GM19455 (cell line): Measurements from ENCODE around the gene TRMU.

ENCODE experiments used
- ATAC-seq: cut with Tn5 transposase; IDR thresholded peaks from one replicate; pipeline ENCODE4 v1.9.1; 2021; ENCODE audit not compliant: unreplicated experiment

Gene TRMU

DNA sequence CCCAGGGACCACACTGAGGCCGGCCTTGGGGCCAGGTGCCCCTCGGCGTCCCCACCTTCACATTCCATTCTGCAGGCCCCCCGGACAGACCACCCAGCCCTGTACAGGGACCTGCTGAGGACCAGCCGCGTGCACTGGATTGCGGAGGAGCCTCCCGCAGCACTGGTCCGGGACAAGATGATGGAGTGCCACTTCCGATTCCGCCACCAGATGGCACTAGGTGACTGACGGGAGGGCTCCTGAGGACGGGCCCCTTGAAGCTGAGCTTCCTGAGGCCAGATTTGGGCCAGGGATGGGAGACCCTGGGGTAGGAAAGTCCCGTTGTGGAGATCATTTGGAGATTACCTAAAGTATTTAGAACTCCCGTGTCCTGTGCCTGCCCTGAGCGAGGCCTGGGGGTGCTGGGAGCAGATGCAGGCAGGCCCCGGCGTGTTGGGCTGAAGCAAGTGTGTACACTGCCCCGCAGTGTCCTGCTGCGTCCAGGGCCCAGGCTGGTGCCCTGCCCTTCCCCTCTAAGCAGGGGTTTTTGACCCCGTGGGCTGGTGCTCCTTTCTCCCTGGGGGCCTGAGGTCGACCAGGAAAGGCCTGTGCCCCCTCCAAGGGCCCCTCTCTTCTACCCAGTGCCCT, 20.0 kb downstream of the TRMU start:
- no peak for ATAC-seq

DNA sequence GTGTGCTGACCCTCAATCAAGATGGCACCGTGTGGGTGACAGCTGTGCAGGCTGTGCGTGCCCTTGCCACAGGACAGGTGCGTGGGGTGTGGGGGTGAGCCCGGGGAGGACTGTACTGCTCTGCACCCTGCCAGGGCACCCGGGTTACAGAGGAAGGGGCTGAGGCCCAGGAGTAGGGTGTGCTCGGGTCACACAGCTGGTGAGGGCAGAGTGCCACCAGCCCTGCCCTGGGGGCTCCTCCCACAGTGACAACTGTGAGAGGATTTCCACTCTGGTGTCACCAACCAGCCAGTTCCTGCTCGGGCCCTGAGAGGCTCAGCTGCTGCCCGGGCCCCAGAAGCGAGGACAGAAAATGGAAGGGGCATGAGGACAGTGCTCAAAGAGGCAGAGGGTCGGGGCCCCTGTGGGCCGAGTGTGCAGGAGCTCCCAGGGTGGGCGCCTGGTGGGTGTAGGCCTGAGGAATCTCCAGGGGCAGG, 20.5 kb downstream of the TRMU start:
- ATAC-seq, result no peak

DNA sequence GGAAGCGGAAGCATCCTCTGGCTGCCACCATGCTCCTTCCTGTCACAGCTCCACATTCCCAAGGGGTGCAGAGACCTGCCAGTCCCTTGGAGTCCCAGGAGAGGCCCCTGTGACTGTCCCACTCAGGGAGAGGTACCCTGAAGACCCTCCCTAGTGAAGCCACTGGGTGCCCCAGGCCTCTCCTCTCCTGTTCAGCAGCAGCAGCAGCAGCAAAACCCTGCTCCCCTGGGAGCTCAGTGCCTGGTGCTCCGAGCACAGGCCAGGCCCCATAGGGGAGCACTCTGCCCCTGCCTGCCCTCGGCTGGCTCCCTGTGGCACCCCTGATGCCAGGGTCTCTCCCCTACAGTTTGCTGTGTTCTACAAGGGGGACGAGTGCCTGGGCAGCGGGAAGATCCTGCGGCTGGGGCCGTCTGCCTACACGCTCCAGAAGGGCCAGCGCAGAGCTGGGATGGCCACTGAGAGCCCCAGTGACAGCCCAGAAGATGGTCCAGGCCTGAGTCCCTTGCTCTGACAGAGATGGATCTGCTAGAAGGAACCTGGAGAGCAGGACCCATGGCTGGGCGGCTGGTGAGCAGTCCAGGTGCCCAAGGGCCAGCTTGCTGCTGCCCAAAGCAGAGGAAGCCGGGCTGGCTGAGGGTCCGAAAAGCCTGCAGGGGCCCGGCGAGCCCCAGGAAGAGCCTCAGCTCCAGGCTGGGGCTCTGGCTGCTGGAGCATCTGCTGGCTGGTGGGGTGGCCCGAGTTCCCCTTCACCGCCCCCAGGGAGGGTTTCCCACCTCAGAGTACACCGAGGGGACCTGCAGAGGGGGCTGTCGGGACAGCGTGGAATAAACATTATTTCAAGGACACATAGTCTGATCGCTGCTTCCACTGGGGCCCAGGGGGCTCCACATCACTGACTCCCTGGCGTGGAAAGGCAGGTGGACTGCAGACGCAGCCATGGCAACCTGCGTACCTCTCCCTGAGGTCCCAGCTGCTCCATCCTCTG, 21.3 kb downstream of the TRMU start:
- ATAC-seq, result no peak

DNA sequence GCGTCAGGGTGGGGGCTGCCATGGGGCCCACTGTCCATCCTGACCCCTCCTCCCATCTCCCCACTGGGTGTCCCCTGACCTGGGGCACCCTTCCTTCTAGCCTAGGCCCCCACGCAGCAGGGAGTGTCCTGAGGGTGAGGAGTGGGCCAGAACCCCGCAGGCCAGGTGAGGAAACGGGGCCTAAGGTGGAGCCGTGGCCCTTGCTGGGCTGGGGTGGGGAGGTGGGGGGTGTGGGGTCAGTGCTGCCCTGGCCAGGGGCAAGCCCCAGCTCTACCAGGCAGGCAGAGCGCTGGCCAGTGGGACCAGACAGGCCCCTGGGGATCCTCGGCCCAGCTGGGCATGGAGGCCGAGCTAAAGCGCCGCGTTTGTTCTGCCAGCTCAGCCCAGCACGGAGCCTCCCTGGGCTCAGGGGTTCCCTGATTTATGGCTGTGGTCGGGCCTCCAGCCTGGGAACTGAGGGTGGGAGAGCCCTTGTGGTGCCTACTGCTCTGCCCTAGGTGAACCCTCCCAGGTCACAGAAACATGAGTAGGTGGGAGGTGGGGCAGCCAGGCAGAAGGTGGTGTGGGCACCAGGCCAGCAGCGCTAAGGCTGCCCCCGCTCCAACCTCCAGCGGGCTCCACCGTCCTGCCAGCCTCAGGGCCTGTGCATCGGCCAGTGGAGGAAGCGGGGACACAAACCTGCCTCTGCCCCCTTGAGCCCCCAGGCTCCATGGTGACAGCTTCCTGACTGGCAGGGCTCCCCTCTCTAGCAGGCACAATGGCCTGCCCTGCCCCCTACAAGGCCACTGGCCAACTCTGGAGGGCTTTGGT, 22.4 kb downstream of the TRMU start:
- no peak for ATAC-seq

DNA sequence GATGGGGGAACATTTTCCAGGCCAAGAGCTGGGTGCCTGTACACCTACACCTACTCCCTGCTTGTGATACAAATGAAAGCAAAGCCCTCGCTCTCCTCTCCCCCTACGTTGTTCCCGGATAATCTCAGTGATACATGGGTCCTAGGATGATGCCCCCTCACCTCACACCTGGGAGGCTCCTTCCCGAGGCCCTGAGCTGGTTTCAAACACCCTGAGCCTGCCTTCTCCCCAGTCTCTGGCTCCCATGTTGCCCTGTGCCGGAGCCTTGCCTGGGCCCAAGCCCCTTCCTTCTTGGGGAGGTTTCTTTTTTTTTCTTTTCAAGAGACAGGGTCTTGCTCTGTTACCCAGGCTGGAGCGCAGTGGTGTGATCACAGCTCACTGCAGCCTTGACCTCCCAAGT, 23.3 kb downstream of the TRMU start:
- ATAC-seq, result no peak

DNA sequence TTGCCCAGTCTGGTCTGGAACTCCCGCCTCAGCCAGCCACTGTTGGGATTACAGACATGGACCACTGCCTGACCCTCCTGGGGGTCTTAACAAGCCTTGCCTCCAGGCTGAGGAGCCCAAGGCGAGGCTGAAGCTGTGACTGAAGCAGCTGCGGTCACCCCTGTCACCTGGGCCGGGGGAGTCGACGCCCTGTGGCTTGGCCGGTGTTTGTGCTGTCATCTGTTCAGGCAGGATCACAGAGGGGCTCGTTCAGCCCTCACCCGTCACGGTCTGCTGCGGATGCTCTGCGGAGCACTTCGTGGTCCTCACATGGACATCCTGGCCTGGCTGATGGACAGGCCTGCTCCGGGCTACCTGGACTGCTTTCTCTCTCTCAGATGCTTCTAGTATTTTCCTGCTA, 23.8 kb downstream of the TRMU start:
- ATAC-seq, result no peak

DNA sequence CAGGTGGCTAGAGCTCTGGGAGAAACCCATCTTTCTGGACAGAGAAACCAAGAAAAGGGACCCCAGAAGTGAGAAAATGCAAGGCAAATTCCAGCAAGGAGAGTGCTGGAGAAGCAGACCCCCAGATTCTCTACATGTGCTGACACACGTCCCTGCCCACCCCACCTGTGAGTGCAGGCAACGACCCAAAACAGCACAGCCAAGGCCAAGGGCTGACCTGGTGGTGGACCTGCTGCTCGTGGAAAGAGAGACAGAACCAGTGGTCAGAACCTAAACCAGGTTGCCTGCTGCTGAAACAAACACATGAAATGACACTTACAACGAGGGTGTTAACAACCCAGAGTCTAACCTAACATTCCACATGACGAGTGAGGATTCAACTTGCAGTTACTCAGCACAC, 24.6 kb downstream of the TRMU start:
- ATAC-seq, result no peak

DNA sequence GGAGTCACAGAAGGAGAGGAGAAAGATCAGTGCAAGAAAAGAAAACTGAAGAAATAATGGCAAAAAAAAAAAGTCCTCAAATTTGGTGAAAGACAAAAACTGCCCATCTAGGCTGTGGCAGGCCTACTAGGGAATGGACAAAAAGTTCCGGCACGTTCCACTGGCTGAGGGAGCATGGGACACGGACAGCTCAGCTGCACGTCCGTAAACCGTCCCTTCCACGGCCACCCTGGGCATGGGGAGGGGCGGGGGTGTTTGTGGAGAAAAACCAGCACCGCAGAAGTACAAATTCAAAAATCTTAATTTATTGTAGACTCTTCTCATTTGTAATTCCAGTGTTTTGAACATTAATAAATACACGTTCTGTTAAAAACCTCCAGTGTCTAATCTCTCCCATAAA, 25.4 kb downstream of the TRMU start:
- no peak for ATAC-seq

DNA sequence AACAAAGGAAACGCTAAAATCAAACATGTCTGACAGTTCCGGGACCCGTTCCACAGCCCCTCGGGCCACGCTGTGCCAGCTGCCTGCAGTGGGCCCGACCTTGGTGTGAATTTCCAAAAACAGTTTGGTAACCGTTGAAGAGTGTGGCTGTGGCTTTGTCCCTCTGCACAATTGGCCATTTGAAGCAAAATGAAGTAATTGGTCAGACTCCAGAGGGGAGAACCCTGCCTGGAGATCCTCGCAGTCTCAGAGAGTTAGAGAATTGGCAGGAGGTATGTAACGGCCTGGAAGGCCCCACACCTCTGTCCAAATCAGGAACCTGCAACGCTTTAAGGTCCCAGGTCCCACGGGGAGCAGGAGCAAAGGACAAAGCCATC, 26.3 kb downstream of the TRMU start:
- ATAC-seq, result no peak

DNA sequence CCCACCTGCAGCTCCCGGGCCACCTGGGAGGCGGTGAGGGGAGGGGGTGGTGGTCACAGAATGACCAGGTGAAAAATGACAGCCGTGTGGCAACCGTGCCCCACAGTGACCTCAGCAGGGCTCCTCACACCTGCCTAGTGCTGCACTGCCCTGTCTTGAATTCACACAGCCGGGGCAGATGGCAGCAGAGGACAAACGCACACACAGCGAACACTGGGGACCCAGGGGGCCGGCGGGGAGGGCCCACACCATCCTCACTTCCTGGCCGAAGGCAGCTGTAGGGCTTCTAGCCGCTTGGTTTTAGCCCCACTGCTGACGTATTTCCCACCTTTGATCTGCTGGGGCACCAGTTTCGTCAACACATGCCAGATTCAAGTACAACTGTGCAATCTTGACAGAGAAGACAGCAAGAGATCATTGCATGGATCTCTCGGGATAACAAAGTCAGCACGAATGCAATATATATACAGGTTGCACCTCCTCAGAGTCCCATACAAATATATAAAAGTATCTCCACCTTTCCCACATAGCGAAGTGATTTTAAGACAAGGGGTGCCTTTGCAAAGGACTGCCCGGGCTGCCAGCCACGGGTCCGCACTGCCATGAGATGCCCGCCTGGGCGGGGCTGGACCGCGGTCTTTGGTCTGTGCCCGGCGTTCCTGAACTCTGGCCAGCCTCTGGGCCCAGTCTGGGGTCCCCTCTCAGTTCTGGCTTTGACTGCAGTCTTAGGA, 26.9 kb downstream of the TRMU start:
- no peak for ATAC-seq

DNA sequence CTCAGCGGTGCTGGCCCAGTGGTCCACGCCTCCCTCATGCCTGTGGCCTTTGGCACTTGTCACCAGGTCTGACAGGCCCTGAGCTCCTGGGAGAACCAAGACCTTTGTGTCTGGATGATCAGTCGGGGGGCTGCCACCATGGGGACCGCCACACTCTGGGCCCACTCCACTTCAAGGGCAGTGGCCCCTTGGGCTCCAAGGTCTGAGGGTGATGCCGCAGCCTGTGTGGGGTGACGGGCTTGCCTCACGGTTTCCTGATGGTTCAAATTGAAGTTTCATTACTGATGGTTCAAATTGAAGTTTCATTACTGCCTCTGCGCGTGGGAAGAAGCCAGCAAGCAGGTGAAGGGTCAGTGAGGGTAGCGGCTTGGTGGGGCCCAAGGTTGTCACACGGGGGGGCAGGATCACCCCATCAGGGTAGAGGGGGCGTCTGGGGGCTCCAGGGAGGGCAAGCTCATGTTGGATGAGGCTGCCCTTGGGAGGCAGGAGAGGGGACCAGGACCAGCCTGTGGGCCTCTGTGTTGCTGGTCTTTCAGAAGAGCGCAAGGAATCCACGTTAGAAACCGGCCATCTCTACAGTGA, 27.5 kb downstream of the TRMU start:
- ATAC-seq, result no peak

DNA sequence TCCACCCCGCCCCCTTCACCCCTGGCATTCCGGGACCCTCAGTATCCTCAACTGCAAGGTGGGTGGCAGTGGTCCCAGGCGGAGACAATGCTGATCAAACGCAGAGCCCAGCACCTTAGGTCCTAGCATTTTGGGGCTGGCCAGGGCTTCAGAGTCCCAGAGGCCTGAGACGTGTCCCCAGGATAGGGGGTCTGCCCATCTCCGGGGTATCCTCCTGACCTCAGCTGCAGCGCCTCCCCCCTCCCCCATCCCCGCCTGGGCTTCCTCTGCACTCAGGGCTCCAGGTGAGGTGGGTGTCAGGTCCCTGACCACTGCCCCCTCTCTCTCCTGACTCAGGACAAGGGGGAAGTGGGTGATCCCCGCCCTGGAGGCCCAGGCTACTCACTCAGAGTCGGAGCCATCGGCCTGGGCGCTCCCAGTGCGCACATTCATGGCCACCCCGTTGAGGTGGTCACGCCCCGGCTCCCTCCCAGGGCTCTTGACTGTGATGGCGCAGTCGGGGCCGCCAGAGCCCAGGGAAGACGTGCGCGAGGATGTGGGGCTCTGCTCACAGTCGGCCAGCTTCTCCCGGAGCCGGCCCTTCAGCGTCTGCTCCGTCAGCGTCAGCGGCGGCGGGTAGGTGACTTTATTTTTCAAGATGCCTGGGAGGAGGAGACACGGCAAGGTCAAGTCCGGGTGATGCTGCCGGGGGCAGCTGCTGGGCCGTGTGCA, 28.3 kb downstream of the TRMU start:
- ATAC-seq, result no peak

DNA sequence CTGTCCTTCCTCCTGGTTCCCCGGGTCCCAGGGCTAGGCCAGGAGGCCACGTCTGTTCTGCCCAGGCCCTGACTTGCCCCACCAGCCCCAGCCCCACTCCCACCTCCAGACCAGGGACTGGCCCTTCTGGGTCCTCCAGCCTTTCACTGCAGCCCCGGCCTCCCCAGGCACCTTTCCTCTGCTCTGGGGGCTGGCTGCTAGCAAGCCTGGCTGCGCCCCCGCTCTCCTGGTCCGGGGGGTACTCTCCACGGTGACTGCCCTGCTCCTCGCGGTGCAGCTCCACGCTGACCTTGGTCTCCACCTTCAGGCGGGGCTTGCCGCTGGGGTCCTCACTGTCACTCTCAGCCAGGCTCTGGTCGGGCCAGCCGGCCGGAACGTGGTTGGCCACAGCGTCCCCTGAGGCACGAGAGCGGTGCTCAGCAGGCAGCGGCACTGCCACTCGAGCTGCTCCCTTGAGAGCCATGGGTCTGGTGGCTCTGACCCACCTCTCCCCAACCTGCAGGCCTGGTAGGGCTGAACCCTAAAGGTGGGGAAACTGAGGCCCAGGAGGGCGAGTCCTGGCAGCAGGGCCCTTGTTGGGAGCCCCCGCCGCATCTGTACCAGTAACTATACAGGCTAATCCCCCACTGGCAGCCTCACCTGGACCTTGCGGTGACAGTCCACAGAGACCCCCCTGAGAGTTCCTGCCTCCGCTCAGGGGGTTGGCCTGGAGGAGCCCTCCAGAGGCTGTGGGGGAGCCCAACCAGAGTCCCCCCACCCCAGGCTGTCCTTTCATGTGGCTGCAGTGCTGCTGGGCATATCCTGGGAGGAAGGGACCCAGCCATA, 29.0 kb downstream of the TRMU start:
- ATAC-seq, result no peak

DNA sequence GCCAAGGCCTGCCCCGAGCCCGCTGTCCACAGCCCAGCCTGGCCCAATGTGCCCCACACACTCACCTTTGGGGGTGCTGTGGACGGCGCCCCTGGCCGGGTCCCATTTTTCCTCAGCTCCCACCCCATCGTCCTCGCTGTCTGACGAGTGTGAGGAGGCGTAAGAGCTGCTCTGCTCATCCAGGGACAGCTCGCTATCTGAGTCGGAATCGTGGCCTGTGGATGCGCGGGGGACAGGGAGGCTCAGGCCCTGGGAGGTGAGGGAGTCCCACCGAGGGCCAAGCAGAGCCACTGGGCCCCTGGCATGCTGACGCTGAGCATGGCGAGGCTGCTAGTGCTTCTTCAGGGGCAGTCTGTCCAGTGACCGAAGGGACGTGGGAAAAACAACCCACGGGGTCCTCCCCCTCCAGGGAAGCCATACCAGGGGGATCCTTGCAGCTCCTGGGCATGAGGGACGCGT, 29.7 kb downstream of the TRMU start:
- no peak for ATAC-seq

DNA sequence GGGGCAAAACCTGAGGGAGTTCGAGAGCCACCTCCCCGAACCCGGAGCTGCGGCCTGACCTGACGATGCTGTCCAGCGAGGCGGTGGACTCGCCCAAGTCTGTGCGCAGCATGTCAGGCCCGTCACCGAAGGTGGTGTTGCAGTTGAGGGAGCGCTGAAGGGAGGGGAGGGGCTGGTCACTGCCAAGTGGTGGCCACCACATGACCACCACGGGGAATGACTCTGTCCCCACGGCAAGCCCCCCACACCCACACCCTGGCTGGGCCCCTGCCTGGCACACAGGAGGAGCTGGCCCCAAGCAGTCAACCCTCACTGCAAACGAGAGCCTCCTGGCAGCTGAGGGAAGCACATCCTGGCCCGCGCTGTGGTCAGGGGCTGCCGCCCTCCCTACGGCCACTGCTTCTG, 30.8 kb downstream of the TRMU start:
- no peak for ATAC-seq

DNA sequence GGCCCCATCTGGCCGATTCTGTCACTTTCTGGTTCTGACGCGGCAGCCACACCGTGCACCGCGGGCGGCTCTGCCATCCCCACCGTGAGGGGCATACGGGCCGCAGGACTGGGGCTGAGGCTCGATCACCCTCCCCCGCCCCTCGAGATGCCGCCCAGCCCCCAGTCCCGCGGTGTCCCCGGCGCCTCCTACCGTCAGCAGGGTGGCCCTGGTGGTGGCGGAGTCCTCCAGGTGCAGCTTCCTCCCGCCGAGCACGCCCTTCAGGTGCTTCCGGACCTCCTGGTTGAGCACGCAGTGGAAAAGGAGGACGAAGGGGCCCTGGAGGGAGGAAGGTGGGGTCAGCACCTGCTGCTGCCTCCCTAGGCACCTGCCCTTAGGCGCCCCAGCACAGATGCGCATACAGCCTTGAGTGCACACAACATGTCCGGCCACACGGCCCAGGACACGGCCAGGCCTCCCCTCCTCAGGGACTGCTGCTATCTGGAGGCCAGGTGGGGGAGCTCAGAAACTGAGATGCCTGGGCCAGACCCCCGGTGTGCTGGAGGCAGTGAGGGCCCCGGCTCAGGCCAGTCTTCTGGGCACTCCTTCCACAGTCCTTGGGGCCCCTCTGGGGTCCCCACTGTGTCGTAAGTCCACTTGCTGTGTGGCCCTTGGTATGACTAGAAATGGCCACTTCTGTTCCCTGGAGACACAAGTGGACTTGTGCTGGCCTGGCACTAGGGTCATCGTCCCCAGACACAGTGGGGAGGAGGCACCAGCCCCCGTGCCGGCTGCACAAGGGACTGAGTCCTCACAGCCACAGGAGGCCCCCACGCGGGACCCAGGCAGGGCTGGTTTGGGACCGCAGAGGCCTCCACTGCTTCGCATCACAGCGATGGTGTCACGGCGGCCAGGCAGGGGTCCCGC, 31.5 kb downstream of the TRMU start:
- ATAC-seq, result no peak

DNA sequence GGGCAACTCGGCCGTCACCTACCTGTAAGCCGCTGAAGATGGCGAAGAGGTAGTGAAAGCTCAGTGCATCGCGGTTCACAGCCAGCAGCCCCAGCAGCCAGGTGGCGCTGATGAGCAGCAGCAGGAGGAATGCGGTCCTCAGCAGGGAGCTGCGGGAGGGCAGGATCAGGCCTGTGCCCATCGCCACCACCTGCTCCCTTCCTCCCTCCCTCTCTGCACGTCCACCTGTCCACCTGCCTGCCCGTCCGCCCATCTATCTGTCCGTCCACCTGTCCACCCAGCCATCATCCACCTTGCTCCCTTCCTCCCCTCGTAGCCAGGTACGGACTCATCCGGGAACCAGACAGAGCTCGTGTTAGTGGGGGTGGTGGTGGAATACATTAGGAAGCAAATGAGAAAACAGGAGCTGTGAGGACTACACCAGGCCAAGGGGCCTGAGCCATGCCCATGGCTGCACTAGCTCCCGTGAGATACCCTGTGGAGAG, 32.2 kb downstream of the TRMU start:
- no peak for ATAC-seq

DNA sequence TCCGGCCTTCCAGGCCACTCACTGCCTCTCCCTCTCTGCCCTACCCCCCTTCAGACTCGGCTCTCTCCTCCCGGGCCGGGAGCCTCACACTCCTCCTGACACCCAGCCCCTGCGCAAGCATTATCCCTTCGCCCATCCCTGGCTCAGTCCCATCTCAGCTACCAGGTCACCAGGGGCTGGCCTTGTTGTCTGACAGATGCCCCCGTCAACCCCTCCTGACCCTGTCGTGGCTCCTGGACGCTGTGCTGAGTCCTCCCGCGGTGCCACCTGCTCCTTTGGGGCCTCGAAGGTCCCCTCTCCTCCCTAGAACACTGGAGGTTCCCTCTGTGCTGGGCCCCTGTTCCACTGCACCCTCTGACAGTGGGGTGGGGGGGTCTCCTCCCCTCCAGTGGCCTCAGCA, 32.9 kb downstream of the TRMU start:
- ATAC-seq, result no peak
